GM23338 (cell line): ENCODE data around the gene NYAP1. TPM values are rescaled to one million over a fixed set of nuclear protein-coding genes. Genes with fewer than 3 reads are reported as not detected.

ENCODE experiments used
- ATAC-seq: fragments of 200-7000 bp; cut with Tn5 transposase; 3 replicates; pipeline ENCODE4 v1.9.1; 2020
- DNase-seq: peaks from one replicate; pipeline ENCODE4 v3.0.0-alpha.2; 2015; ENCODE audit warnings: low spot score
- H2AFZ ChIP-seq: fragments of 200-600 bp; sonication (generic); 2 replicates; pipeline ENCODE4 v1.8.0; 2016; ENCODE audit warnings: antibody characterized with exemption, mild to moderate bottlenecking, moderate library complexity
- H3F3A ChIP-seq: fragments of 200-600 bp; sonication (generic); replicated peaks from 2 replicates; pipeline ENCODE4 v1.8.0; 2017; ENCODE audit warnings: antibody characterized with exemption, mixed run types, low read depth
- H3K27ac ChIP-seq: fragments of 200-600 bp; sonication (generic); 2 replicates; pipeline ENCODE4 v1.6.1; 2016; ENCODE audit warnings: low read depth
- H3K27me3 ChIP-seq: fragments of 200-600 bp; sonication (generic); 2 replicates; pipeline ENCODE4 v1.8.0; 2016; ENCODE audit warnings: mild to moderate bottlenecking, mixed run types, moderate library complexity; ENCODE audit not compliant: insufficient read depth
- H3K36me3 ChIP-seq: fragments of 200-600 bp; sonication (generic); 2 replicates; pipeline ENCODE4 v1.8.0; 2016; ENCODE audit warnings: mild to moderate bottlenecking; ENCODE audit not compliant: insufficient read depth
- H3K4me1 ChIP-seq: fragments of 200-600 bp; sonication (generic); 2 replicates; pipeline ENCODE4 v1.8.0; 2016; ENCODE audit warnings: mild to moderate bottlenecking, moderate library complexity; ENCODE audit not compliant: insufficient read depth
- H3K4me2 ChIP-seq: fragments of 200-600 bp; sonication (generic); 2 replicates; pipeline ENCODE4 v1.7.1; 2017; ENCODE audit warnings: mixed run types
- H3K4me3 ChIP-seq: fragments of 200-600 bp; sonication (generic); 2 replicates; pipeline ENCODE4 v1.6.1; 2016; ENCODE audit warnings: mixed run types
- H3K79me2 ChIP-seq: fragments of 200-600 bp; sonication (generic); replicated peaks from 2 replicates; pipeline ENCODE4 v1.8.0; 2017; ENCODE audit warnings: mild to moderate bottlenecking; ENCODE audit not compliant: insufficient read depth
- H3K9me2 ChIP-seq: fragments of 200-600 bp; sonication (generic); 2 replicates; pipeline ENCODE4 v1.8.0; 2017; ENCODE audit not compliant: insufficient read depth
- H4K20me1 ChIP-seq: fragments of 200-600 bp; sonication (generic); replicated peaks from 2 replicates; pipeline ENCODE4 v1.8.0; 2017; ENCODE audit warnings: mild to moderate bottlenecking; ENCODE audit not compliant: insufficient read depth
- H3K27ac Mint-ChIP-seq: 2 replicates; pipeline ENCODE4 v1.8.0; 2020; ENCODE audit warnings: inconsistent platforms, mild to moderate bottlenecking, moderate library complexity, mixed read lengths
- H3K27me3 Mint-ChIP-seq: 3 replicates; pipeline ENCODE4 v1.8.0; 2022; ENCODE audit warnings: low read depth, mild to moderate bottlenecking, moderate library complexity, mixed read lengths, inconsistent platforms; ENCODE audit not compliant: insufficient read depth, poor library complexity
- H3K36me3 Mint-ChIP-seq: 3 replicates; pipeline ENCODE4 v1.8.0; 2021; ENCODE audit warnings: low read depth, mild to moderate bottlenecking, inconsistent platforms, moderate library complexity, mixed read lengths
- H3K4me1 Mint-ChIP-seq: 3 replicates; pipeline ENCODE4 v1.8.0; 2020; ENCODE audit warnings: mild to moderate bottlenecking, inconsistent platforms, mixed read lengths
- H3K4me3 Mint-ChIP-seq: 3 replicates; pipeline ENCODE4 v1.8.0; 2021; ENCODE audit warnings: moderate library complexity, mild to moderate bottlenecking, inconsistent platforms, mixed read lengths
- H3K9me3 Mint-ChIP-seq: 3 replicates; pipeline ENCODE4 v1.8.0; 2020; ENCODE audit warnings: moderate library complexity, mild to moderate bottlenecking, inconsistent platforms, mixed read lengths
- CREB1 ChIP-seq: fragments of 250-450 bp; sonication (Bioruptor Pico); IDR thresholded peaks from 2 replicates; pipeline ENCODE4 v1.5.0; 2020; ENCODE audit warnings: low read depth, mild to moderate bottlenecking, moderate library complexity
- EZH2 ChIP-seq: fragments of 200-600 bp; sonication (generic); IDR thresholded peaks from one replicate; pipeline ENCODE4 v1.8.0; 2017; ENCODE audit warnings: antibody characterized with exemption, mild to moderate bottlenecking, low read depth; ENCODE audit not compliant: unreplicated experiment
- EZH2phosphoT487 ChIP-seq: fragments of 200-600 bp; sonication (generic); IDR thresholded peaks from one replicate; pipeline ENCODE4 v1.8.1; 2018; ENCODE audit warnings: antibody characterized with exemption; ENCODE audit not compliant: unreplicated experiment
- JUNB ChIP-seq: IDR thresholded peaks from one replicate; pipeline ENCODE4 v1.6.1; 2016; ENCODE audit warnings: antibody characterized with exemption; ENCODE audit not compliant: unreplicated experiment
- NANOG ChIP-seq: IDR thresholded peaks from 2 replicates; pipeline ENCODE4 v1.6.1; 2016; ENCODE audit warnings: antibody characterized with exemption, borderline replicate concordance
- POLR2AphosphoS5 ChIP-seq: IDR thresholded peaks from 2 replicates; pipeline ENCODE4 v1.6.1; 2016; ENCODE audit warnings: antibody characterized with exemption, low read depth
- STAT1 ChIP-seq: IDR thresholded peaks from one replicate; pipeline ENCODE4 v1.6.1; 2016; ENCODE audit warnings: antibody characterized with exemption; ENCODE audit not compliant: unreplicated experiment
- ZNF114 ChIP-seq: fragments of 250-450 bp; sonication (Bioruptor Pico); IDR thresholded peaks from 2 replicates; pipeline ENCODE4 v1.5.0; 2020; ENCODE audit warnings: mild to moderate bottlenecking, moderate library complexity
- ZNF331 ChIP-seq: fragments of 250-450 bp; sonication (Bioruptor Pico); IDR thresholded peaks from 2 replicates; pipeline ENCODE4 v1.5.0; 2020; ENCODE audit warnings: low read depth, mild to moderate bottlenecking, moderate library complexity
- polyA plus RNA-seq: library from polyadenylated mRNA; unstranded; fragments of >200 nt; fragmentation: Nextera tagmentation; extraction: Ambion mirVana; gene quantifications from 2 replicates; pipeline ENCODE4 v1.2.1, GENCODE V29; 2016
- total RNA-seq: library from RNA; depleted of rRNA; stranded (reverse); fragments of >200 nt; shearing (Covaris generic); gene quantifications from 2 replicates; pipeline ENCODE4 v1.2.3, GENCODE V29; 2014
- TF ChIP-seq, protein P1 (sequence below): fragments of 250-450 bp; sonication (Bioruptor Pico); IDR thresholded peaks from 2 replicates; pipeline ENCODE4 v1.5.0; 2020; ENCODE audit warnings: mild to moderate bottlenecking, moderate library complexity
- TF ChIP-seq, protein P2 (sequence below): IDR thresholded peaks from one replicate; pipeline ENCODE4 v1.6.1; 2018; ENCODE audit warnings: antibody characterized with exemption; ENCODE audit not compliant: unreplicated experiment
- TF ChIP-seq, protein P3 (sequence below), 2 experiments: fragments of 200-600 bp in 1 of 2; sonication (generic) in 1 of 2; conservative IDR thresholded peaks; 2 replicates each; pipeline versions ENCODE4 v1.5.1 to v1.6.1; 2016 to 2017; ENCODE audit warnings: antibody characterized with exemption in 2 of 2, low read depth in 2 of 2, mild to moderate bottlenecking in 2 of 2, moderate library complexity in 1 of 2
- TF ChIP-seq, protein P4 (sequence below): IDR thresholded peaks from 2 replicates; pipeline ENCODE4 v1.6.1; 2016; ENCODE audit warnings: antibody characterized with exemption

The NYAP1 gene
- total and polyA plus RNA-seq, 2 experiments from 2014 or later = 0.19 to 4.9 TPM

DNA sequence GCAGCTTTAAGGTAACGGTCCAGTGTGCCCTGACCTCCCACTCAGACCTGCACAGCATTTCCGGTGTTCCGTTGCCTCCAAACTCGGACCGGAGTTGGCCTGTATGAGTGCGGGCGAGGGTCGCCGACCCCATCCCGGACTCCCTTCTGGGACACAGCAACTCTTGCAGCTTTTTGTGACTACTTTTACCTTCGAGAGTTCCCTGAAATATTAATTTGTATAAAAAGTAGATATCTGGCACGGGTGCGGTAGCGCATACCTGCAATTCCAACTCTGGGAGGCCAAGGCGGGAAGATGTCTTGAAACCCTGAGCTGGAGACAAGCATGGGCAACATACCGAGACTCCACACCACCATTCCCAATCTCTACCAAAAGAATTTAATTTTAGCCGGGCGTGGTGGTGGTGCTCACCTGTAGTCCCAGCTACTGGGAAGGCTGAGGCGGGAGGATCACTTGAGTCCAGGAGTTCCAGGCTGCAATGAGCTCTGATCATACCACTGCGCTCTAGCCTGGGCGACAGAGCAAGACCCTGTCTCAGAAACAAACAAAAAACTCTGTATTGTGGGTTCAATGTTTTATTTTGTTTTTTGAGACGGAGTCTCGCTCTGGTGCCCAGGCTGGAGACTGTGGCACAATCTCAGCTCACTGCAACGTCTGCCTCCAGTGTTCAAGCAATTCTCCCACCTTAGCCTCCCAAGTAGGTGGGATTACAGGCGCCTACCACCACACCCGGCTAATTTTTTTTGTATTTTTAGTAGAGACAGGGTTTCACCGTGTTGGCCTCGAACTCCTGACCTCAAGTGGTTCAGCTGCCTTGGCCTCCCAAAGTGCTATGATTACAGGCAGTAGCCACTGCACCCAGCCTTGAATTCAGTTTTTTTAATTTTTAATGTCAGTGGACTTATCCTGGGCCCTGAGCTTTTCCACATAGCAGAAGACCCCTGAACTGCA is 46.3 kb upstream of the NYAP1 start:
- H3K4me1 Mint-ChIP-seq = peaks cover 27% of the 10 kb centered on the region
- no peaks in the 10 kb centered on the region; the same call in 2 of the 3 replicates for H3K9me3 Mint-ChIP-seq
- Histone ChIP-seq H2AFZ (no peak overlapping the region), H3K27me3 (no peaks in the 10 kb centered on the region), H3K27ac (peak overlapping the region; percentile 34; the same call in 1 of the 2 replicates), H3K79me2 (peaks cover 21% of the 10 kb centered on the region), H4K20me1 (peaks cover 3% of the 10 kb centered on the region; the same call in 1 of the 2 replicates), H3K4me2 (peak overlapping the region; percentile 68), H3F3A (peaks cover 32% of the 10 kb centered on the region), H3K4me3 (peak overlapping the region; percentile 44), H3K36me3 (peaks cover 9% of the 10 kb centered on the region; the same call in 1 of the 2 replicates), H3K9me2 (no peaks in the 10 kb centered on the region), H3K4me1 (peaks cover 10% of the 10 kb centered on the region; the same call in 1 of the 2 replicates)
- peaks cover 30% of the 10 kb centered on the region for H3K36me3 Mint-ChIP-seq
- peak overlapping the region; percentile 44; the same call in 1 of the 2 replicates for H3K27ac Mint-ChIP-seq
- peaks cover 20% of the 10 kb centered on the region for H3K27me3 Mint-ChIP-seq
- ATAC-seq = no peak
- H3K4me3 Mint-ChIP-seq = peak overlapping the region; percentile 88
- DNase-seq = no peak
- TF ChIP-seq EZH2phosphoT487 (no peak), CREB1 (CRISPR knock-in tag) (no peak), ZNF114 (CRISPR knock-in tag) (no peak), NANOG (no peak), JUNB (no peak), EZH2 (no peak), POLR2AphosphoS5 (no peak), ZNF331 (no peak), STAT1 (no peak)
- TF ChIP-seq, protein P1, sequence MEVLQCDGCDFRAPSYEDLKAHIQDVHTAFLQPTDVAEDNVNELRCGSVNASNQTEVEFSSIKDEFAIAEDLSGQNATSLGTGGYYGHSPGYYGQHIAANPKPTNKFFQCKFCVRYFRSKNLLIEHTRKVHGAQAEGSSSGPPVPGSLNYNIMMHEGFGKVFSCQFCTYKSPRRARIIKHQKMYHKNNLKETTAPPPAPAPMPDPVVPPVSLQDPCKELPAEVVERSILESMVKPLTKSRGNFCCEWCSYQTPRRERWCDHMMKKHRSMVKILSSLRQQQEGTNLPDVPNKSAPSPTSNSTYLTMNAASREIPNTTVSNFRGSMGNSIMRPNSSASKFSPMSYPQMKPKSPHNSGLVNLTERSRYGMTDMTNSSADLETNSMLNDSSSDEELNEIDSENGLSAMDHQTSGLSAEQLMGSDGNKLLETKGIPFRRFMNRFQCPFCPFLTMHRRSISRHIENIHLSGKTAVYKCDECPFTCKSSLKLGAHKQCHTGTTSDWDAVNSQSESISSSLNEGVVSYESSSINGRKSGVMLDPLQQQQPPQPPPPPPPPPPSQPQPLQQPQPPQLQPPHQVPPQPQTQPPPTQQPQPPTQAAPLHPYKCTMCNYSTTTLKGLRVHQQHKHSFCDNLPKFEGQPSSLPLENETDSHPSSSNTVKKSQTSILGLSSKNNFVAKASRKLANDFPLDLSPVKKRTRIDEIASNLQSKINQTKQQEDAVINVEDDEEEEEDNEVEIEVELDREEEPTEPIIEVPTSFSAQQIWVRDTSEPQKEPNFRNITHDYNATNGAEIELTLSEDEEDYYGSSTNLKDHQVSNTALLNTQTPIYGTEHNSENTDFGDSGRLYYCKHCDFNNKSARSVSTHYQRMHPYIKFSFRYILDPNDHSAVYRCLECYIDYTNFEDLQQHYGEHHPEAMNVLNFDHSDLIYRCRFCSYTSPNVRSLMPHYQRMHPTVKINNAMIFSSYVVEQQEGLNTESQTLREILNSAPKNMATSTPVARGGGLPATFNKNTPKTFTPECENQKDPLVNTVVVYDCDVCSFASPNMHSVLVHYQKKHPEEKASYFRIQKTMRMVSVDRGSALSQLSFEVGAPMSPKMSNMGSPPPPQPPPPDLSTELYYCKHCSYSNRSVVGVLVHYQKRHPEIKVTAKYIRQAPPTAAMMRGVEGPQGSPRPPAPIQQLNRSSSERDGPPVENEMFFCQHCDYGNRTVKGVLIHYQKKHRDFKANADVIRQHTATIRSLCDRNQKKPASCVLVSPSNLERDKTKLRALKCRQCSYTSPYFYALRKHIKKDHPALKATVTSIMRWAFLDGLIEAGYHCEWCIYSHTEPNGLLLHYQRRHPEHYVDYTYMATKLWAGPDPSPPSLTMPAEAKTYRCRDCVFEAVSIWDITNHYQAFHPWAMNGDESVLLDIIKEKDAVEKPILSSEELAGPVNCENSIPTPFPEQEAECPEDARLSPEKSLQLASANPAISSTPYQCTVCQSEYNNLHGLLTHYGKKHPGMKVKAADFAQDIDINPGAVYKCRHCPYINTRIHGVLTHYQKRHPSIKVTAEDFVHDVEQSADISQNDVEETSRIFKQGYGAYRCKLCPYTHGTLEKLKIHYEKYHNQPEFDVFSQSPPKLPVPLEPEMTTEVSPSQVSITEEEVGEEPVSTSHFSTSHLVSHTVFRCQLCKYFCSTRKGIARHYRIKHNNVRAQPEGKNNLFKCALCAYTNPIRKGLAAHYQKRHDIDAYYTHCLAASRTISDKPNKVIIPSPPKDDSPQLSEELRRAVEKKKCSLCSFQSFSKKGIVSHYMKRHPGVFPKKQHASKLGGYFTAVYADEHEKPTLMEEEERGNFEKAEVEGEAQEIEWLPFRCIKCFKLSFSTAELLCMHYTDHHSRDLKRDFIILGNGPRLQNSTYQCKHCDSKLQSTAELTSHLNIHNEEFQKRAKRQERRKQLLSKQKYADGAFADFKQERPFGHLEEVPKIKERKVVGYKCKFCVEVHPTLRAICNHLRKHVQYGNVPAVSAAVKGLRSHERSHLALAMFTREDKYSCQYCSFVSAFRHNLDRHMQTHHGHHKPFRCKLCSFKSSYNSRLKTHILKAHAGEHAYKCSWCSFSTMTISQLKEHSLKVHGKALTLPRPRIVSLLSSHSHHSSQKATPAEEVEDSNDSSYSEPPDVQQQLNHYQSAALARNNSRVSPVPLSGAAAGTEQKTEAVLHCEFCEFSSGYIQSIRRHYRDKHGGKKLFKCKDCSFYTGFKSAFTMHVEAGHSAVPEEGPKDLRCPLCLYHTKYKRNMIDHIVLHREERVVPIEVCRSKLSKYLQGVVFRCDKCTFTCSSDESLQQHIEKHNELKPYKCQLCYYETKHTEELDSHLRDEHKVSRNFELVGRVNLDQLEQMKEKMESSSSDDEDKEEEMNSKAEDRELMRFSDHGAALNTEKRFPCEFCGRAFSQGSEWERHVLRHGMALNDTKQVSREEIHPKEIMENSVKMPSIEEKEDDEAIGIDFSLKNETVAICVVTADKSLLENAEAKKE (CRISPR knock-in tag) = no peak
- TF ChIP-seq, protein P2, sequence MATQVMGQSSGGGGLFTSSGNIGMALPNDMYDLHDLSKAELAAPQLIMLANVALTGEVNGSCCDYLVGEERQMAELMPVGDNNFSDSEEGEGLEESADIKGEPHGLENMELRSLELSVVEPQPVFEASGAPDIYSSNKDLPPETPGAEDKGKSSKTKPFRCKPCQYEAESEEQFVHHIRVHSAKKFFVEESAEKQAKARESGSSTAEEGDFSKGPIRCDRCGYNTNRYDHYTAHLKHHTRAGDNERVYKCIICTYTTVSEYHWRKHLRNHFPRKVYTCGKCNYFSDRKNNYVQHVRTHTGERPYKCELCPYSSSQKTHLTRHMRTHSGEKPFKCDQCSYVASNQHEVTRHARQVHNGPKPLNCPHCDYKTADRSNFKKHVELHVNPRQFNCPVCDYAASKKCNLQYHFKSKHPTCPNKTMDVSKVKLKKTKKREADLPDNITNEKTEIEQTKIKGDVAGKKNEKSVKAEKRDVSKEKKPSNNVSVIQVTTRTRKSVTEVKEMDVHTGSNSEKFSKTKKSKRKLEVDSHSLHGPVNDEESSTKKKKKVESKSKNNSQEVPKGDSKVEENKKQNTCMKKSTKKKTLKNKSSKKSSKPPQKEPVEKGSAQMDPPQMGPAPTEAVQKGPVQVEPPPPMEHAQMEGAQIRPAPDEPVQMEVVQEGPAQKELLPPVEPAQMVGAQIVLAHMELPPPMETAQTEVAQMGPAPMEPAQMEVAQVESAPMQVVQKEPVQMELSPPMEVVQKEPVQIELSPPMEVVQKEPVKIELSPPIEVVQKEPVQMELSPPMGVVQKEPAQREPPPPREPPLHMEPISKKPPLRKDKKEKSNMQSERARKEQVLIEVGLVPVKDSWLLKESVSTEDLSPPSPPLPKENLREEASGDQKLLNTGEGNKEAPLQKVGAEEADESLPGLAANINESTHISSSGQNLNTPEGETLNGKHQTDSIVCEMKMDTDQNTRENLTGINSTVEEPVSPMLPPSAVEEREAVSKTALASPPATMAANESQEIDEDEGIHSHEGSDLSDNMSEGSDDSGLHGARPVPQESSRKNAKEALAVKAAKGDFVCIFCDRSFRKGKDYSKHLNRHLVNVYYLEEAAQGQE = no peak
- TF ChIP-seq, protein P3, sequence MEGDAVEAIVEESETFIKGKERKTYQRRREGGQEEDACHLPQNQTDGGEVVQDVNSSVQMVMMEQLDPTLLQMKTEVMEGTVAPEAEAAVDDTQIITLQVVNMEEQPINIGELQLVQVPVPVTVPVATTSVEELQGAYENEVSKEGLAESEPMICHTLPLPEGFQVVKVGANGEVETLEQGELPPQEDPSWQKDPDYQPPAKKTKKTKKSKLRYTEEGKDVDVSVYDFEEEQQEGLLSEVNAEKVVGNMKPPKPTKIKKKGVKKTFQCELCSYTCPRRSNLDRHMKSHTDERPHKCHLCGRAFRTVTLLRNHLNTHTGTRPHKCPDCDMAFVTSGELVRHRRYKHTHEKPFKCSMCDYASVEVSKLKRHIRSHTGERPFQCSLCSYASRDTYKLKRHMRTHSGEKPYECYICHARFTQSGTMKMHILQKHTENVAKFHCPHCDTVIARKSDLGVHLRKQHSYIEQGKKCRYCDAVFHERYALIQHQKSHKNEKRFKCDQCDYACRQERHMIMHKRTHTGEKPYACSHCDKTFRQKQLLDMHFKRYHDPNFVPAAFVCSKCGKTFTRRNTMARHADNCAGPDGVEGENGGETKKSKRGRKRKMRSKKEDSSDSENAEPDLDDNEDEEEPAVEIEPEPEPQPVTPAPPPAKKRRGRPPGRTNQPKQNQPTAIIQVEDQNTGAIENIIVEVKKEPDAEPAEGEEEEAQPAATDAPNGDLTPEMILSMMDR (conservative IDR thresholded peaks at IDR 0.05; ENCODE audit: low read depth in 2 of 2) = no peak
- TF ChIP-seq, protein P4, sequence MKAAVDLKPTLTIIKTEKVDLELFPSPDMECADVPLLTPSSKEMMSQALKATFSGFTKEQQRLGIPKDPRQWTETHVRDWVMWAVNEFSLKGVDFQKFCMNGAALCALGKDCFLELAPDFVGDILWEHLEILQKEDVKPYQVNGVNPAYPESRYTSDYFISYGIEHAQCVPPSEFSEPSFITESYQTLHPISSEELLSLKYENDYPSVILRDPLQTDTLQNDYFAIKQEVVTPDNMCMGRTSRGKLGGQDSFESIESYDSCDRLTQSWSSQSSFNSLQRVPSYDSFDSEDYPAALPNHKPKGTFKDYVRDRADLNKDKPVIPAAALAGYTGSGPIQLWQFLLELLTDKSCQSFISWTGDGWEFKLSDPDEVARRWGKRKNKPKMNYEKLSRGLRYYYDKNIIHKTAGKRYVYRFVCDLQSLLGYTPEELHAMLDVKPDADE = no peak
